Cardiac muscle cell (in vitro differentiated cells and primary cell): ENCODE data around the gene FCHO2. TPM values are rescaled to one million over a fixed set of nuclear protein-coding genes. Genes with fewer than 3 reads are reported as not detected.

Experiments used
- DNase-seq, 2 donors: peaks; one replicate each; pipeline versions ENCODE4 v3.0.0 to v3.0.0-alpha.2; 2010 to 2017; ENCODE audit warnings: low read depth in 1 of 2, low spot score in 1 of 2
- H3K27ac ChIP-seq: fragments of 200-600 bp; sonication (generic); 2 replicates; pipeline ENCODE4 v1.5.1; 2016
- H3K27me3 ChIP-seq: fragments of 200-600 bp; sonication (generic); 2 replicates; pipeline ENCODE4 v1.6.0; 2016; ENCODE audit warnings: control low read depth
- H3K36me3 ChIP-seq: fragments of 200-600 bp; sonication (generic); 2 replicates; pipeline ENCODE4 v1.5.1; 2016; ENCODE audit warnings: control low read depth
- H3K4me1 ChIP-seq: fragments of 200-600 bp; sonication (generic); 2 replicates; pipeline ENCODE4 v1.8.1; 2017; ENCODE audit warnings: low read depth, mild to moderate bottlenecking, mixed run types
- H3K4me3 ChIP-seq: fragments of 200-600 bp; sonication (generic); 2 replicates; pipeline ENCODE4 v1.5.1; 2016; ENCODE audit warnings: mild to moderate bottlenecking
- H3K9me3 ChIP-seq: fragments of 200-600 bp; sonication (generic); 2 replicates; pipeline ENCODE4 v1.5.1; 2017; ENCODE audit warnings: low read depth, mild to moderate bottlenecking, control low read depth
- CTCF ChIP-seq: IDR thresholded peaks from 2 replicates; pipeline ENCODE4 v1.5.1; 2012; ENCODE audit warnings: low read depth, mild to moderate bottlenecking, low read length
- polyA plus RNA-seq: library from polyadenylated mRNA; unstranded; fragments of >200 nt; fragmentation: Nextera tagmentation; extraction: Ambion mirVana; gene quantifications from 2 replicates; pipeline ENCODE4 v1.2.1, GENCODE V29; 2016
- total RNA-seq: library from RNA; depleted of rRNA; stranded (reverse); fragments of >200 nt; gene quantifications from 2 replicates; pipeline ENCODE4 v1.2.3, GENCODE V29; 2016

FCHO2 gene
- total and polyA plus RNA-seq, 2 experiments from 2014 or later, result 6.9 to 7.5 TPM

DNA sequence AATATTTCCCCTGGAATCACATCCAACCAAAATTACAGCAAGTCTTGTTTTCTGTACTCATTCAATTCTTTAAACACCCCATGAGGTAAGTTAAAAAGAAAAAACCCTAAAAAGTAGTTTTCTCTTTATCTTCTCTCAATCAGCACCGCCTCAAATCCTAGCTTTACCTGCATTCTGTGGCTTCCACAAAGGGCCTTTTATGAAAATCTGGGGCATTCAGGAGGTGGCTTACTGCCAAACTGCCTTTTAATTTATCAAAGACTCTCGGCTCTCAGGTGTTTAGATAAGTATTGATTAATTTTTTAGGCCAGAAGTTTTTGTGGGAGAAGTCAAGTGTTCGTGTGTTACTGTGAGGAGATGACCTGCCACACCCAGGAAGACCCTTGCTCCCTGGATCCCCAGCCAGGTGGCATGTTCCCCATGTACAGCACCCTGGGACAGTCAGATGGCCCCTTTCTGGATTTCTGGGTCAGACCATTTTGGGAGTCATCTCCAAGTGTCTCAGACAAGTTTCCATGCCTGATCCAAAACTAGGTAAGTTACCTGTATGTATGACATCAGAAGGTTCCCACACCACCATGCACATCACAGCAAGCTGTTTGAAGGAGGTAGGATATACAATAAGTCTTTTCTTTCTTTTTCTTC is 158.3 kb downstream of the FCHO2 start:
- DNase-seq, result no peak
- Histone ChIP-seq H3K36me3 (no peaks in the 10 kb centered on the region), H3K27me3 (peaks cover 11% of the 10 kb centered on the region), H3K27ac (no peak overlapping the region), H3K4me1 (no peaks in the 10 kb centered on the region), H3K9me3 (no peaks in the 10 kb centered on the region), H3K4me3 (no peak overlapping the region)
- no peak for TF ChIP-seq CTCF

DNA sequence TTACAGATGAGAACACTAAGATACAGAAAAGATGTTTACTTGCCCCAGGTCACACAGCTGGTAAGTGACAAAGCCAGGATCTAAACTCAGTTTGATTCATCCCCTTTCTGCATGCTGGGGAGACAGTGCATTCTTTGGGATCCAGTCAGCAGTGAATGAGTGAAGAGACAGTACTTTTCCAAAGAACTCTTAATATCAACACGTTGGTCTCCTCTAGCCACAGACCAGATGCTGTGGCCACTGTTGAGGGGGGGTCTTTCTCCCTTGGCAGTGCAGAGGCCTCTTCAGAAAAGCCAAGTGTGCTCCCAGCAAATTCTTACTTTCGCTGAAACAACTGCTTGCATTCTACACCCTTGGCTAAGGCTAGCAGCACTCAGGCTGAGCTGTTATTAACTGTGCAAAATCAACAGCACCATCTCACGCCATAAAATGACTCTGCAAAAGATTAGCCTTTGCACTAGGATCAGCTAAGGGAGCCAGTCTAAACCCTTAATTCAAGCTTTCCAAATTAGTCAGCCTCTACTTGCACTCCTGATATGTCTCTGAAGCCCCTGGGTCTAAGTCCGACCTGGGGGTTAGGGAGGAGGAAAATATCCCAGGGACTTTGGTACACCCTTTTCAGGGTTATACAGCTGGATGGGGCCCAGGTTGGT is 159.7 kb downstream of the FCHO2 start:
- Histone ChIP-seq H3K4me1 (no peaks in the 10 kb centered on the region), H3K36me3 (no peaks in the 10 kb centered on the region), H3K27me3 (peaks cover 24% of the 10 kb centered on the region), H3K9me3 (no peaks in the 10 kb centered on the region), H3K27ac (no peak overlapping the region), H3K4me3 (no peak overlapping the region)
- peak in 1 of 2 donors; percentile 37 for DNase-seq
- no peak for TF ChIP-seq CTCF

DNA sequence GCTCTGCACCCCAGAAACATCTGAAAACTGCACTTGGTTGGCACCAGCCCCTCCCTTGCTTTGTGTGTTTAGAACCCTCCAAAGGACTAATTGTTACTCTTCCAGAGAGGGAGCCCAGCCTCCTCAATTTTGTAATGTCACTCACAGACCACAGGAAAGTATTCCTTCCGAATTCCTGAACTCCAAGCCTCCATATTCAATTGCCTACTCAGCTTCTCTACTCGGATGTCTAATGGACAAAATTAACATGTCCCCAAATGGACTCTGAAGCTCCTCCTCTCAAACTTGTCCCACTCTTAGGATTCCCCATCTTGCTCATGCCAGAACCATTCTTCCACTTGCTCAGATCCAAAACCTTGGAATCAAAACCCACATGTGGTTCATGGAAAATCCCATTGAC is 160.7 kb downstream of the FCHO2 start:
- Histone ChIP-seq H3K9me3 (no peaks in the 10 kb centered on the region), H3K27me3 (peaks cover 34% of the 10 kb centered on the region), H3K27ac (no peak overlapping the region), H3K4me1 (no peaks in the 10 kb centered on the region), H3K4me3 (no peak overlapping the region), H3K36me3 (no peaks in the 10 kb centered on the region)
- no peak for DNase-seq
- TF ChIP-seq CTCF, result no peak

DNA sequence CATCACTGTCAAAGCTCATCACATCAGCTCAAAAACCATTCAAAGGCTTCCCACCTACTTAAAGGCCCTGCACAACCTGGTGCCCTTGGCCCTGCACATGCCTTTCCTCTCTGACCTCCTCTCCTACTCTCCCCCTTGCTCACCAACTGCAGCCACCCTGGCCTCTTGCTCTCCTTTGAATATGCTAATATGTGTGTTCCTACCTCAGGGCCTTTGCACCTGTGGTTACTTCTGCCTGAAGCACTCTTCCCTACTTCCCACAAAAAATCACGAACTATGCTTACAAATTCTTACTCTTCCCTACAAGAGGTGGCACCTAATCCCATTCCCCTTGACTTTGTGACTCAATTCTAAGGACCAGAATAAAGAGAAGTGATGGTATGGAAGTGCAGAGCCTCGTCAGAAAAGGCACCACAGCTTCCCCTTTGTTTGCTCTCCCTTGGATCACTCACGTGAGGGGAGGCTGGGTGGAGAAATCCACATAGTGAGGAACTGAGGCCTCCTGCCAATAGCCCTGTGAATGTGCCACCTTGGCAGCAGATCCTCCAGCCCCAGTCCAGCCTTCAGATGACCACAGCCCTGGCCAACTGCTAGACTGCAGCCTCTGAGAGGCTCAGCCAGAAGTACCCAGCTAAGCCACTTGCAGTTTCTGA is 161.4 kb downstream of the FCHO2 start:
- no peak for TF ChIP-seq CTCF
- H3K4me3 ChIP-seq, result no peak overlapping the region
- peaks cover 41% of the 10 kb centered on the region for H3K27me3 ChIP-seq
- no peak for DNase-seq
- no peak overlapping the region for H3K27ac ChIP-seq
- no peaks in the 10 kb centered on the region for H3K9me3 ChIP-seq
- H3K4me1 ChIP-seq, result no peaks in the 10 kb centered on the region
- no peaks in the 10 kb centered on the region for H3K36me3 ChIP-seq

DNA sequence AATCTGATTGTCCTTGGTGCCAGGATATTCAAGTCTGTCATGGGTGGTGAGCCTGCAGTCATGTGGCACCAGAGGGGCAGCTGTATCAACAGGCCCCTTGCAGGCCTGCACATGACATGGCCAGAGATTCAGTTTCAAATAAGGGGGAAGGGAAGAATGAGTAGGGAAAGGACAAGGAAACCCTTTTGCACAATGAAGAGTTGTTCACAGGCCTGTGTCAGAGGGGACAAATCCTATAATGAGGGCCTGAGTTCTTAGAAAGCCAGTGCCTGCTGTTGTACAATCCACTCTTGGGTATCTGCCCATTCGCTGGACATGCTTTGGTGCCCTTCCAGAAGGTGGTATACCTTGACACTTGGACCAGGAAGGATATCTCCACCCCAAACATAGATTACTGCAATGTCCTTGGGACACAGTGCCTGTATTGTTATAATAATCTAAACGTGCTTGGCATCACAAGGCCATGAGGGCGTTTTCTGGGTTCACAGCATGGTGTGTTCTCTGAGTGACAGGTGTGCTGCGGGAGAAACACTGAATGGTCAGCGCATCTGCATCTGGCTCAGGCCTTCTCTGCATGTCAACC is 162.6 kb downstream of the FCHO2 start:
- H3K4me3 ChIP-seq, result no peak overlapping the region
- H3K27me3 ChIP-seq, result peaks cover 51% of the 10 kb centered on the region
- H3K36me3 ChIP-seq, result no peaks in the 10 kb centered on the region
- no peaks in the 10 kb centered on the region for H3K4me1 ChIP-seq
- no peaks in the 10 kb centered on the region for H3K9me3 ChIP-seq
- DNase-seq, result no peak
- TF ChIP-seq CTCF, result no peak
- no peak overlapping the region for H3K27ac ChIP-seq
